Limb (tissue), 2 donors: ENCODE data around the gene RFX4.
"Not testable (repeated sequence)": the region's sequence is repeated elsewhere in the genome, so short reads cannot be mapped to it uniquely, and the experiment has no call there.

Experiments
- DNase-seq, 2 donors: peaks; one replicate each; pipeline ENCODE4 v3.0.0-alpha.2; 2016; ENCODE audit errors: extremely low spot score in 2 of 2

Gene RFX4

DNA sequence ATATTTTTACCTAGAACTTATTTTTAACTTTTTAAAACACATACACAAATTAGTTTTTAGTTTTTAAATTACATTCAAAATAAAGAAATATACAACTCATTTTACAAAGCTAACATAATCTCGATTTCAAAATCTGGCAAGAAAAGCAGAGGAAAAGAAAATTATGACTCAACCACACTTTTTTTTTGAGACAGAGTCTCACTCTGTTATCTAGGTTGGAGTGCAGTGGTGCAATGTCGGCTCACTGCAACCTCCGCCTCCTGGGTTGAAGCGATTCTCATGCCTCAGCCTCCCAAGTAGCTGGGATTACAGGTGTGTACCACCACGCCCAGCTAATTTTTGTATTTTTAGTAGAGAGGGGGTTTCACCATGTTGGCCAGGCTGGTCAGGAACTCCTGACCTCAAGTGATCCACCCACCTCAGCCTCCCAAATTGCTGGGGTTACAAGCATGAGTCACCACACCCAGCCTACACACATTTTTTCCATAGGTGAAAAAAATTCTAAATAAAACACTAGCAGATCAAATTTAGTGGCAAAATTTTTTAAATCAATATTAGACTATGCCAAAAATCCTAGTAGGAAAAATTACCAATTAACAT lies 143.9 kb downstream of the RFX4 start:
- not testable (repeated sequence) for DNase-seq

DNA sequence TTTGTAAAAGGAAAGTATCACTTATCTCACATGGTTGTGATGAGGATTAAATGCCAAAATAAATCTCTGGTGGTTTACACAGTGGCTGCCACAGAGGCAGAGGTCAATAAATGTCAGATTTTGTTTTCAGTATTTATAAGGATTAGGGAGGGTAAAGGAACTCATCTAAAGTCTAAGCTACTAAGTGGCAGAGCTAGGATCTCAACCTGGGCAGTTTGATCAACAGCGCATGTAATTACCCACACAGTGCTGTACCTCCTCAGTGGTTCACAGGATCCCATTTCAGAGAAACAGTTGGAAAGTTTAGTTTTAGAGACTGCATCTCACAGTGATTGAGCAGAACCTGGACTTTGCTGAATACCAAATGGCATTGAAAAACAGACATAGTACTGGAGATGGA lies 146.8 kb downstream of the RFX4 start:
- no peak for DNase-seq

DNA sequence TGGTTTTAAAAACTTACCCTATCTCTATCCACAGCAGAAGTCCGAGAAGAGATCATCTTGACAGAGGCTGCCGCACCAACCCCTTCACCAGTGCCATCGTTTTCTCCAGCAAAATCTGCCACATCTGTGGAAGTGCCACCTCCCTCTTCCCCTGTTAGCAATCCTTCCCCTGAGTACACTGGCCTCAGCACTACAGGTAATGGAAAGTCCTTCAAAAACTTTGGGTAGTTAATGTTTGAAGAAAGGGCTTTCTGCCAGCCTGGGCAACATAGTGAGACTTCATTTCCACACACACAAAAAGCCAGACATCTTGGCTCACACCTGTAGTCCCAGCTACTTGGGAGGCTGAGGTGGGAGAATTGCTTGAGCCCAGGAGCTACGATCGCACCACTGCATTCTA lies 150.1 kb downstream of the RFX4 start:
- DNase-seq, result no peak

DNA sequence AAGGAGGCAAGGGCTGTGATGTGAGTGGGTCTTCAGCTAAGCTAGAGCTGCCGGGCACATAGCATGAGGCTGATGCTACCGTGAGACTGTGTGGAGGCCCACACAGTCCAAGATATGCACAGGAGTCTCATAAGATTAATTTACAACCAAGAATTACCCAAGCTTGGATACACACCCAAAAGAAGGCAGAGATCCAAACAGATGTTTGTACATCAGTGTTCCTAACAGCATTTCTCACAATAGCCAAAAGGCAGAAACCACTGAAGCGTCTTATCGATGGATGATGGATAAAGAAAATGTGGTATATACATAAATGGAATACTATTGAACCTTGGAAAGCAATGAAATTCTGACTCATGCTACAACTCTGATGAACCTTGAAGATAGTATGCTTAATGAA lies 150.9 kb downstream of the RFX4 start:
- no peak for DNase-seq

DNA sequence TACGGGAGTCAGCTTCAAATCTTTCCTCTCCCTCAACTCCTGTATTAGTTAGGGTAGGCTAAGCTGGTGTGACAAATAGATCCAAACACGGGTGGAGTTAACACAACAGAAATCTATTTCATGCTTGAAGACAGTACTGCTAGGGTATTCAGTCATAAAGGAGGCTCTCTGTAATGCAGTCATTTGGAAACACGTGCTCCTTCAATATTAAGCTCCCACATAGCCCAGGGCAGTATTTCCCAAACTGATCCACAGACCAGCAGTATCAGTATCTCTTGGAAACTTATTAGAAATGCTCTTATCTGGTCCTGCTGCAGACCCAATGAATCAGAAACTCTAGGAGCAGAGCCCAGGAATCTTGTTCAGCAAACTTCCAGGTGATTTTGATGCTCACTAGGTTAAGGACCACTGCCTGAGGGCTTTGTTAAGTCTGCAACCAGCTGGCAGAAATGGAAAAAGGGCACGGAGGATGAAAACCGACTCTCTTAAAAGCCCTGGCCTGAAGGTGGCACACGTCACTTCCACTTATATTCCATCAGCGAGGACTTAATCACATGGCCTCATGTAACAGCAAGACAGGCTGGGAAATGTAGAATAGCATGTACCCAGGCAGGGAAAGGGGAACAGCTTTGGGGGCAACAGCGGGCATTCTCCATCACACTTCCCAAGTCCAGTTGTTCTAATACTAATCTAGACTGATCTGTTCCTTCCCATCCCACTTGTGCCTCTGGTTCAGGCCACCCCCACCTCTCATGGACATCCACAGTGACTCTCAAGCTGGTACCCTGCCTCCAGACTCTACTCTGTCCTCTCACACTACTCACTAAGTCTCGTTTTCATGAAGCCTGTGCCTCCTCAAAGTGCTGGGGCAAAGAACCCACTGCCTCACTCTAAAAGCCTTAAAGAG lies 153.5 kb downstream of the RFX4 start:
- DNase-seq, result no peak

DNA sequence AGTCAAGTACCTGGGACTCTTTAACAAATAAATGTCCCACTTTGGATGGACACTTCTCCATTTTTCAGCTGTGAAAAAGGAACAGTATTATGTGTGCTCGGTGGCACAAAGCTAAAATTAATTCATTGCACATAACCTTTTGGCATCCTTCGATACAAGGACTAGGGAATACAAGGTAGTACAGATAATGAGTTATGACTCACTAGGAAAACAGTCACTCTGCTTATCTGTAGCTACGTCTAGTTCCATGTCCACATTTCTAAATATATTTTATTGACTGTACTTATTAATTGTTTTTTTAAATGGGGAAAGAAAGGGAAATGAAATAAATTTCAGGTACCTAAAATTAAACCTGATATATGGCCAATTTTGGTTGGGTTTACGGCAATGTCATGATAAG lies 156.5 kb downstream of the RFX4 start:
- DNase-seq, result no peak

DNA sequence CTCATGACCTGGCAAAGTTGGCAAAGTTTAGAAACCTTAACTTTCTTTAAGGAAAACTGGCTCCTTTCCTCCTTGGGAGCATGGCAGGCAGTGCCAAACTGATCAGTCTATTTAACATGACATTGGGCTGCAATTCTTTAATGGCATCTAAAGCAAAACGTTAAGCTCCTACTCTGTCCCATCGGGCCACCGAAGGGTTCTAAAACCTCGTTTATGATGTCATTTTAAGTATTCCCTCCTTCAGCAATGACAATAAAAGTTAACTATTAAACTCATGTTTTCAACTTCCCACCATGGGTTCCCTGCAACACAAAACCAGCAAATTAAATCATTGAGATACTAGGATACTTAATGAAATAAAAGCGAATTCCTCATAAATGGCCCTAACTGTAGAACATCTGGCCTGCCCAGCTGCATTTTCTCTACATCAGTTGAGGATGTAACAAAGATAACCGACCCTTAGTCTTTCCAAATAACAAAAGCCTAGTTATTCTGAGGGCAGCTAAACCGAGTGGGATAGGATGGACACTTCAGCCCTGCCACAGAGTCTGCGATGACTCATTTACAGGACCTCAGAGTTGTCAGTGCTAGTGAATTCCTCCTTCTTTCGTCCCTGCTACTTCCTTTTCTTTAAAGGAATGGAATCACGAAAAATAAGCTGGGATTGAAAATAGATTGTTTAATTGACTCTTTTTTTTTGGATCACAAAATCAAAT lies 157.2 kb downstream of the RFX4 start:
- DNase-seq, result no peak

DNA sequence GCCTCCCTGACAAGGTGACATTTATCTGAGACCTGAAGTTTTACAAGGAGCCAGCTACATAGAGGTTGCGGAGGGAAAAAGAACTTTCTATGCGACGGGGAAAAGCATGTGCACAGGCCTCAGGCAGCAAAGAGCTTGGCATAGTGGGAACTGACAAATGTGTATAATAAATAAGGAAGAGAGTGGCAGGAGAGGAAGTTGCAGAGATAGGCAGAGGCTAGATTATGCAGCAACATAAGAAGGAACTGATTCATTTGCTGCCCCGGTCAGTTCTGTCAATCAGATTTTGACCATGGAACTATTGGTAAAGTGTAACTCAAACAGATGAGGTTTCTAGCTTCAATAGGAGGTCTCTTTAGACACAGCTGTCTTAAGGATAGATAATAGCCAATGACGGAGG lies 158.0 kb downstream of the RFX4 start:
- no peak for DNase-seq

DNA sequence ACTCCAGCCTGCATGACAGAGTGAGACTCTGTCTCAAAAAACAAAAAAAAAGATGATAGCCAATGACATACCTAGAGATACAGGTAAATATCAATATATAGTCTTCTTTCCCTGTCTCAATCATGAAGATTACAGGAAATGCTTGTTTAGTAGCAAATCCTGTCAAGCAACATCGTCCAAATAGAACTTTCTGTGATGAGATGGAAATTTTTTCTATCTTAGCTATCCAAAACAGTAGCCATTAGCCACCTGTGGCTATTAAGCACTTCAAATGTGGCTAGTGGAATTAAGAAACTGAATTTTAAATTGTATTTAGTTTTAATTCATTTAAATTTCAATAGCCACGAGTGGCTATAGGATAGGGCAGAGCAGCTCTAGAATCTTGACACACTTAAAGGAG lies 158.4 kb downstream of the RFX4 start:
- DNase-seq, result no peak

DNA sequence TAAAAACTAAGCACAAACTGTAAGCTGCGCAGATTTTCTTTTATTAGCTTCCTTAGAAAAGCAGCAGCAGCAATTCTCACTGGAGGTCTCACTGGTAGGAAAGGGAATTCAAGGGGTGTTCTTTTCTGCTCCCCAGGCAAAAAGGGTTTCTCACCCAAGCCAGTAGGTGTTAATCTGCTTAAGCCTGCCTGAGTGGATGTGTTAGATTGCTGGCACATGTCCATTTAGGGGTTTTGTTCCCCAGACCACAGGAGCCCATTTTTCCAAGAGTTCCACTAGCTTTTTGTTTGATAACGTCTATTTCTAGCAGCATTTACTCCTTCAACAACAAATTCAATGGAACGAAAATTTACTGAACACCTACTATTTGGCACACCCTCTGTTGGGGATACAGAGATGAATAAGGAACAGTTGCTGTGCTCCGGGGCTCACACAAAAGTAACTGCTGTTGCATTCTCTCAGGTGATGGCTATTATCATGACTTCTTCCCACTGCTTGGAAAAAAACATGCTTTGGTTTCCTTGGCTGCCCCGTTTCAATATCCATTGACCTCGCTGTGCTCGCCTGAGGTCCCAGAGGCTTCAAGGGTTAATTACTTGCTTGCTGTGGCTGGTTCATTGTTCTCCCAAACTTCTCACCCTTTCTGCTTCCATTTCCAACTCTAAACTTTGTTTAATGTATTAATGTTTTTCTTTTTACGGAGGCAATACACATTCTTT lies 160.6 kb downstream of the RFX4 start:
- no peak for DNase-seq

DNA sequence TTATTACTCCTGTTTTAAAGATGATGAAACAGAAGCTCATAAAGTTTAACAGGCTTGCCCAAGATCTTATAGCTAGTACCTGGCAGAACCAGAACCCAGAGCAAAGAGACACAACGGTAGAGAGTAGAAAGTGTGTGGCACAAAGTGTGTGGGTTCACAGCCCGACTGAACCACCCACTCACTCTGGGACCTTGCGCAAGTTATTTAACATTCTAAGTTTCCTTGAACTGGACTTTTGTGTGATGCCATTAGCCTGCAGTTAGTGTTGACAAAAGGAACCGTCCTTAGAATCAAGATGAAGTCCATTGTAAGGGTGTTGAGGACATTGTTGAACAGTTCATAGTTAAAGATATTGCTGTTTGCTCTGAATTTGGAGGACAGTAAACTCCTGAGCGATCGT lies 161.8 kb downstream of the RFX4 start:
- no peak for DNase-seq

DNA sequence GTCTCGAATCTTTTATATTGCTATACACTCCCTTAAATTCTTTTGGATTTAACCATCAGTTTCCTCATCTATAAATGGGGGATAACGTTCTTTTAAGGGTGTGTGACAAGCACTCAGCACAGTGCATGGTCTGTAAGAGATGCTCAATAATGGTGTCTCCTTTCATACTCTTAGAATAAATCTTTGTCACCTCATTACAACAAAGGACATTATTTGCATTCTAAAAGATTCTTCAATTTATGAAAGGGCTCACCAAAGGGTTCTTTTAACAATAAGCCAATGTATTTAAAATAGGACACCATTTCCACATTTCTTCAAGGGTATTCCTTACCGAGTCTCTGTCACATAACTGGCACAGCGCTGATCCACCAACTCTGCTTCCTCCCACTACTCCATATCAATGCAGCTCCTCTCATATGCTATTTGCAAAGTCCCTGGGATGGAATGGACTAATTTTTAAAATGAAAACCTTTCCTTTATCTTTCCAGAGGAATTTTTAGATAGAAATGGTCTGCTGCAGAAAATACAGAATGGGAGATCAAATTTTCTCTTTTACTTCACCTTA lies 162.5 kb downstream of the RFX4 start:
- no peak for DNase-seq

DNA sequence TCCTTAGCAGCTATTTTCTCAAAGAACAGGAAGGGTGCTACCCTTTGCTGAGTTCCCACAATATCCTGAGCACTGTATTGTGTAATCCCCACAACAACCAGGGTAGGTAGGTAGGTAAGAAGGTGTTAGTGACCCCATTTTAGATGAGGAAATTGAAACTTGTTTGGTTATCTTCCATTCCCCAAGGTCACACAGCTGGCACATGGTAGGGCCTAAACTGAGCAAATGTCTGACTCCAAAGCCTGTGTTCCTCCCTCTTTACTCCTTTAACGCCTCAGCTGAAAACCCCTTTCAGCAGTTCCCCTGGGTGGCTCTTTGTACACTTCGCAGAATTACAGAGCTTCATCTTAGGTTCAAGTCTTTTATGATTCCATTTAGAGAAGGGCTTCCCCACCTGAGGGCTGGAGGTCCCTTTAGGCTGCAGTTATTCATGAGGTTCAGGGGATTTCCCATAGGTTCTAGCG lies 165.2 kb downstream of the RFX4 start:
- no peak for DNase-seq

DNA sequence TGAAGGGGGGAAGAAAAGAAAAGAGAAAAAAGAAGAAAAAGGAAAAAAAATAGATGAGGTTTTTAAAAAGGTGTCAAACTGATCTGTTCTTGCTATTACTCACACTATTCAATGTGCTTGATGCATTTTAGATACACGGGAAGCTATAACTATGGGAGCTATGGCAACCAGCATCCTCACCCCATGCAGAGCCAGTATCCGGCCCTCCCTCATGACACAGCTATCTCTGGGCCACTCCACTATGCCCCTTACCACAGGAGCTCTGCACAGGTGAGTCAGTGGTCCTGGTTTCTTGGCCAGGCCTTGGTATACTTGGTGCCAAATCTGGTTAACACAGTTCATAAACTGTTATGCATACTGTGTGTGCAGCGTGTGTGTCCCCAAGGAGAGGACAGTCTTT lies 167.7 kb downstream of the RFX4 start:
- DNase-seq, result no peak

DNA sequence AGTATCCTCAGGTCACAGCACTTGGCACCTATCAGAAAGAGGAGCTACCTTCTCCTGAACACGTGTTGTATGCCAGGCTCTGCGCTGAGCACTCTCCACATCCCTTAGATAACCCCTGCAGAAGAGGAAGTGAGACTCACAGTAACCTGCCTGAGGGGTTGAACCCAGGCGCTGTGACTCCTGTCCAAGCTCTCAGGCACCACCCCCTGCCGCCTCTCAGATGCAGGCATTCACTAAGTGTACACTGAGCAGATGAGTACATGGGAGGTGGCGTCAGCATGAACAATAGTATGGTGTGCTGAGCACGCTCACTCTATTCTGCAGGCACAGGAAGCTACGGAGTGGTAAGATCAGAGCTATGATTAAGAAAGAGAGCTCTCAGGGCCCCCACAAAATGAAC lies 170.7 kb downstream of the RFX4 start:
- no peak for DNase-seq

DNA sequence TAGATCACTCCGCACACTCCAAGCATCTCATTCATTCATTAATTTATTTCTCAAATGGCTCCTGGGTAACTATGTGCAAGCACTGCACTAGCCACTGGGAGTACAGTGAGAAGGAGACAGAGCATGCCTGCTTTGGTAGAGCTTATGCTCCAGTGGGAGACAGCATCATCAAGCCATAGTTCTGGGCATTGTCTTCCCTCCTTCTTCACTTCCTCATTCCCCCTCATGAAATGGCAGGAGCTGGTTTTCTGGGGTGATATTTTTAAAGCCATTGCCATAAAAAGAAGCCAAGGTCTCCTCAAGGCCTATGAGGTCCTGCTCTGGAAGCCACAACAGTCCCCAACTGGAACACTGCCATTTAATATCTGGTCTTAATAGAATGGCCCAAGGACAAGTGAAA lies 171.5 kb downstream of the RFX4 start:
- DNase-seq, result no peak

DNA sequence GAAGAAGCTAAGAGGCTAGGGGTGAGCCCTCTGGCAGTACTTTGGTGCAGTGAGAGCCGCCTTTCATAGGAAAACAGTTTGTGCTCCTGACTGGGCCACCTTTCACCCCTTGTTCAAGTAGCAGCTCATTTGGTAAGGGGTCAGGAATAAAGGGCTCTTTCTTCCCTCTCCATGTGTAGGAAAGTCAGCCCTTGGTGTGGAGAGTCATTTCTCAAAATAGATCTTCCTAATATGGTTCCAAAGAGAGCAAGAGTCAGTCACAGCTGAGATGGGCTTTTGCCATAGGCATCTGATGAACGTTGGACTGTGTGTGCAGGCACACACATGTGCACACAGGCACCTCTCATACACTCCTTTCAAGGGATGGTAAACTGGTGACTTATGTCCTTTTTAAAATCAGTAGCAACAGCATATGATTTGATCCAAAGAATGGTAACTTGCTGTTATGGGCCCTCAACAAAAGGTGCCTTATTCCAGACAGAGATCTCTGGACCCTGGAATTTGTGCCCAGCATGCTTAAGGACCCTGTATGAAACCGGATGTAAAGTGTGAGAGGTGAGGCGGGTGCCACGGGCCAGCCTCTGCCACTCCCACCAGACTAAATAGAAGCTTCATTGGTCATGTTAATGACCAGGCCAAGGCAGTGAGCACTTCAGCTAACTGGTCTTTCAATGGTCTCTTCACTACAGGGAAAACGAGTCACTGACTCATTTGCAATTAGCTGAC lies 175.0 kb downstream of the RFX4 start:
- no peak for DNase-seq

DNA sequence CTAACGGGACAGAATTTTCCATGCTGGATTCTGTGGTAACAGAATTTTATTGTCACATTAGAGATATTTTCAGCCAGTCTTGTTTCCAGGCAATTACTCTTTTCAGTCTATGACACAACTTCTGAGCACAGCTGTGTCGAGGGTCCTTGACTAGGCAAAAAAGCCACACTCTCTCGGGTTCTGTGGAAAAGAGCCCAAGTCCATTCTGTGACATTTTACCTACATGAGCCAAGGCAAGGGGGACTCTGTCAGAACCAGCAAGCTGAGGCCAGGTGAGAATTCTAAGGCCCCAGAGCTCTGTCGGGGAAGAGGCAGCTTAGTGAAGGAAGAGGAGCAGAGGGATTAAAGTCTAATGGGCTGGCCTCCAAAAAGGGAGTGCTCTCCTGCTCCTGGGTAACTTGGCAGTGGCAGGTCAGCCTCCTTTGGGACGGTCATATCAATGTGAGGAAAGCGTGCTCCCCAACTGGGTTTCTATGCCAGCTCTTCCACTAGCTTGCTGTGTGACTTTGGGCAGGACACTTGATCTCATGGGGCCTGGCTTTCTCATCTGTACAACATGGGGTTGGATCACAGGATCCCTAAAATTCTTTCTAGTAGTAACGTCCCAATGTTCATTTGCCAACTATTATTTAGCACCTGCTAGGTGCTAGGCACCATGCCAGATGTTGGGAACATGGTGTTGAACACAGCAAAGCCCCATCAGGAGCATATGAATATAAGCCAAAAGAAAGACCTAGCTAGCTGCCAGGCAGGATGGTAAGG lies 175.7 kb downstream of the RFX4 start:
- no peak for DNase-seq

DNA sequence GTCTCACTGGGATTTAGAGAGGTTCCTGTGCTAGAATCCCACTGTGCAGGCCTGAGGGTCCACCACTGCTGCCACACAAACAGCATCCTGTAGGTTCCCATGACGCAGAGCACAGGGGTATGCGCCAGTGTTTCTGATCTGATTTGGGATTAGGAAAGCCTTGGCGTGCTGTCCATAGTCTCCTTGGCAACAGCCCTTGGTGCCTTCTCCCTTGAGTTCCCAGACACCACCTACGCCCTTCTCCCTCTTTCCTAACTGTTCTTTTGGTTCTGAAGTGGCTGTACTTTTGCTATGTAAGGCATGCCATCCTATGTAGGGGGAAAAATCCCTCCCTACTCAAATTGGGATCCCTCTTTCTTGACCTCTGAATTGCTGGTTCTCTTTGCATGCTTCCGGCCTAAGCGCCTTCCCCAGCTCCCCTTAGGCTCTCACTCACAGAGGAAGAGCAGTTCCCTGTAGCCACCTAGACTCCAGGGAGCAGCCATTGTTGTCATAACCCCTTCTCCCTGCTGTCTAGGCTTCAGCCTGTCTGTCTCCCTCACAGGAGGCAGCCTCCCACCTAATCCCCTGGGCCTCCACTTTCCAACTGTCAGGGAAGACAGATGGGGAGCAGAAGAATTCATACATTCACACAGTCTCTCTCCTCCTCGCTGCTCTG lies 176.9 kb downstream of the RFX4 start:
- no peak for DNase-seq

DNA sequence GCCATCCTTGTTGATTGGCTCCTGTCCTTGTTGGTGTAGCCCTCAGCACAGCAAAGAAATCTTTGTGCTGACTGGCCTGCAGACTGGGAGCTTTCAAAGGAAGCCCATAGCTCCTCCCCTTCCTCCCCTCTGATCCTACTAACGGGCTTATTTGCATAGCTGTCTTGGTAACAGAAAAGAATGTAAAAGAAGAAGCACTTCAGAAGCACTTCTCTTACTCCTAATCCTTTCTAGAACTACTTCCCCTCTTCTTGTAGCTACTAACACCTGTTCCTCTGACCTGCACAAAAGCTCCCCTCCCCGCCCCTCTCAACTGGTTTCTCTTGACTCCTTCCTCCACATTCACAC lies 177.4 kb downstream of the RFX4 start:
- DNase-seq, result no peak
